HEK293T (cell line): ENCODE data around the gene CAB39L.

Experiments used
- ELF4 ChIP-seq: fragments of 450-650 bp; IDR thresholded peaks from 2 replicates; pipeline ENCODE4 v1.6.1; 2017; ENCODE audit warnings: antibody characterized with exemption
- NFRKB ChIP-seq: fragments of 450-650 bp; IDR thresholded peaks from 2 replicates; pipeline ENCODE4 v1.6.1; 2016; ENCODE audit warnings: mild to moderate bottlenecking, moderate library complexity

- TF ChIP-seq NFRKB: no peak
- no peak for TF ChIP-seq ELF4
These were observed 128.8 kb downstream of the CAB39L start for GRCh38 chr13:49315036-49315565.
